Endothelial cell of hepatic sinusoid (primary cell): Measurements from ENCODE around the gene OSBPL1A.

Experiments used
- in situ Hi-C: cut with HindIII; loops from 2 replicates; pipeline ENCODE4 v1.10.0; 2017; ENCODE audit warnings: low sequenced_read_pairs

OSBPL1A gene

GRCh38 chr18:24140697-24141096 is 256.9 kb downstream of the OSBPL1A start:
- in situ Hi-C loops: no loop called here

- in situ Hi-C loops: no loop called here
These were observed 258.6 kb downstream of the OSBPL1A start, which contains the start of gene CABYR for GRCh38 chr18:24138789-24139616. CABYR (plus strand) TSS chr18:24139062; CDS start chr18:24143115, 4,053 bp downstream.

- in situ Hi-C loops: no loop called here
These were observed 259.2 kb downstream of the OSBPL1A start for GRCh38 chr18:24138409-24138788.

- in situ Hi-C loops: no loop called here
These were observed 260.7 kb downstream of the OSBPL1A start for GRCh38 chr18:24136967-24137373.

- in situ Hi-C loops: no loop called here
These were observed 267.1 kb downstream of the OSBPL1A start for GRCh38 chr18:24130494-24130893.

GRCh38 chr18:24128700-24129099 is 268.9 kb downstream of the OSBPL1A start:
- in situ Hi-C loops: no loop called here

GRCh38 chr18:24127735-24128134 is 269.9 kb downstream of the OSBPL1A start:
- in situ Hi-C loops: no loop called here

GRCh38 chr18:24126155-24126961 is 271.3 kb downstream of the OSBPL1A start:
- in situ Hi-C loops: no loop called here

GRCh38 chr18:24121625-24122024 is 276.0 kb downstream of the OSBPL1A start:
- in situ Hi-C loops: no loop called here

GRCh38 chr18:24120676-24121075 is 276.9 kb downstream of the OSBPL1A start:
- in situ Hi-C loops: no loop called here

- in situ Hi-C loops: no loop called here
These were observed 278.7 kb downstream of the OSBPL1A start for GRCh38 chr18:24118750-24119577.

GRCh38 chr18:24115628-24116027 is 282.0 kb downstream of the OSBPL1A start:
- in situ Hi-C loops: no loop called here

GRCh38 chr18:24114924-24115549 is 282.6 kb downstream of the OSBPL1A start:
- in situ Hi-C loops: no loop called here

- in situ Hi-C loops: no loop called here
These were observed 284.6 kb downstream of the OSBPL1A start for GRCh38 chr18:24112874-24113615.

- in situ Hi-C loops: no loop called here
These were observed 285.2 kb downstream of the OSBPL1A start for GRCh38 chr18:24112464-24112863.
